Measurements from ENCODE around the gene CDC20.

Gene CDC20

DNA sequence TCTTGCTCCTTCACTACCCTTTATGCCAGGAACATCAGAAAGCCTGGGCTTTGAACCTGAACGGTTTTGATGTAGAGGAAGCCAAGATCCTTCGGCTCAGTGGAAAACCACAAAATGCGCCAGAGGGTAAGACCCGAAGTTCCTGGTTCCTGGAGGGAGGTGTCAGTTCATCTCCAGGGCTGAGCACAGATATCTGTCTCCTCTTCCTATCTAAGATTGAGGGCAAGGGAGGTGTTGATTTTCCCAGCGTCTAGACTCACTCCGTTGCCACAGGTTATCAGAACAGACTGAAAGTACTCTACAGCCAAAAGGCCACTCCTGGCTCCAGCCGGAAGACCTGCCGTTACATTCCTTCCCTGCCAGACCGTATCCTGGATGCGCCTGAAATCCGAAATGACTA, 915 bp downstream of the CDC20 start:
- no peak overlapping the region for H2AFZ ChIP-seq (ENCODE audit: low read depth, low read length)
- peaks cover 27% of the 10 kb centered on the region for H3K36me3 ChIP-seq (replicated peaks; ENCODE audit: low read depth, low read length)
- peaks cover 33% of the 10 kb centered on the region for H3K79me2 ChIP-seq (ENCODE audit: low read length)
- no peaks in the 10 kb centered on the region for H4K20me1 ChIP-seq (ENCODE audit: insufficient read depth, low read length)
- peak overlapping the region; percentile 87 for H3K9ac ChIP-seq (ENCODE audit: low read length)
- H3K27ac ChIP-seq (ENCODE audit: low read length) = peak overlapping the region; percentile 64; the same call in 1 of the 2 replicates
- no peak for TF ChIP-seq EZH2phosphoT487 (IDR thresholded peaks at IDR 0.05; ENCODE audit: low read depth)
- TF ChIP-seq, protein P1, sequence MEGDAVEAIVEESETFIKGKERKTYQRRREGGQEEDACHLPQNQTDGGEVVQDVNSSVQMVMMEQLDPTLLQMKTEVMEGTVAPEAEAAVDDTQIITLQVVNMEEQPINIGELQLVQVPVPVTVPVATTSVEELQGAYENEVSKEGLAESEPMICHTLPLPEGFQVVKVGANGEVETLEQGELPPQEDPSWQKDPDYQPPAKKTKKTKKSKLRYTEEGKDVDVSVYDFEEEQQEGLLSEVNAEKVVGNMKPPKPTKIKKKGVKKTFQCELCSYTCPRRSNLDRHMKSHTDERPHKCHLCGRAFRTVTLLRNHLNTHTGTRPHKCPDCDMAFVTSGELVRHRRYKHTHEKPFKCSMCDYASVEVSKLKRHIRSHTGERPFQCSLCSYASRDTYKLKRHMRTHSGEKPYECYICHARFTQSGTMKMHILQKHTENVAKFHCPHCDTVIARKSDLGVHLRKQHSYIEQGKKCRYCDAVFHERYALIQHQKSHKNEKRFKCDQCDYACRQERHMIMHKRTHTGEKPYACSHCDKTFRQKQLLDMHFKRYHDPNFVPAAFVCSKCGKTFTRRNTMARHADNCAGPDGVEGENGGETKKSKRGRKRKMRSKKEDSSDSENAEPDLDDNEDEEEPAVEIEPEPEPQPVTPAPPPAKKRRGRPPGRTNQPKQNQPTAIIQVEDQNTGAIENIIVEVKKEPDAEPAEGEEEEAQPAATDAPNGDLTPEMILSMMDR (IDR thresholded peaks at IDR 0.05; ENCODE audit: low read depth, low read length) = no peak
- peak overlapping the region; percentile 86 for H3K4me2 ChIP-seq (ENCODE audit: low read length)
- H3K4me3 ChIP-seq (ENCODE audit: low read length) = peak overlapping the region; percentile 89
- no peaks in the 10 kb centered on the region for H3K9me3 ChIP-seq (ENCODE audit: insufficient read depth, low read length)
- H3K4me1 ChIP-seq (ENCODE audit: low read length) = peaks cover 16% of the 10 kb centered on the region
- no peaks in the 10 kb centered on the region for H3K27me3 ChIP-seq (ENCODE audit: low read depth, low read length)

DNA sequence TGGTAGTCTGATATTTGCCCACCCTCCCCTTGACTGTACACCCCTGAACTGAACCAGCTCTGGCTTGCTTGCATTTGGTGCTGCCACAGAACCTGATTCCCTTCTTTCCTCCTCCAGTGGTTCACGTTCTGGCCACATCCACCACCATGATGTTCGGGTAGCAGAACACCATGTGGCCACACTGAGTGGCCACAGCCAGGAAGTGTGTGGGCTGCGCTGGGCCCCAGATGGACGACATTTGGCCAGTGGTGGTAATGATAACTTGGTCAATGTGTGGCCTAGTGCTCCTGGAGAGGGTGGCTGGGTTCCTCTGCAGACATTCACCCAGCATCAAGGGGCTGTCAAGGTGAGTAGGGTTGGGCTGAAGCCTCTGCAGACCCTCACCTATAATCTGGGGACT, 1.8 kb downstream of the CDC20 start:
- no peak for TF ChIP-seq EZH2phosphoT487 (IDR thresholded peaks at IDR 0.05; ENCODE audit: low read depth)
- TF ChIP-seq, protein P1 (IDR thresholded peaks at IDR 0.05; ENCODE audit: low read depth, low read length) = no peak
- H3K27me3 ChIP-seq (ENCODE audit: low read depth, low read length) = no peaks in the 10 kb centered on the region
- no peak overlapping the region for H3K4me3 ChIP-seq (ENCODE audit: low read length)
- H3K79me2 ChIP-seq (ENCODE audit: low read length) = peaks cover 39% of the 10 kb centered on the region
- H3K9ac ChIP-seq (ENCODE audit: low read length) = no peak overlapping the region
- peaks cover 36% of the 10 kb centered on the region for H3K36me3 ChIP-seq (replicated peaks; ENCODE audit: low read depth, low read length)
- H4K20me1 ChIP-seq (ENCODE audit: insufficient read depth, low read length) = no peaks in the 10 kb centered on the region
- H3K9me3 ChIP-seq (ENCODE audit: insufficient read depth, low read length) = no peaks in the 10 kb centered on the region
- H3K4me1 ChIP-seq (ENCODE audit: low read length) = peaks cover 16% of the 10 kb centered on the region
- H3K4me2 ChIP-seq (ENCODE audit: low read length) = peak overlapping the region; percentile 86
- no peak overlapping the region for H2AFZ ChIP-seq (ENCODE audit: low read depth, low read length)
- no peak overlapping the region for H3K27ac ChIP-seq (ENCODE audit: low read length)

DNA sequence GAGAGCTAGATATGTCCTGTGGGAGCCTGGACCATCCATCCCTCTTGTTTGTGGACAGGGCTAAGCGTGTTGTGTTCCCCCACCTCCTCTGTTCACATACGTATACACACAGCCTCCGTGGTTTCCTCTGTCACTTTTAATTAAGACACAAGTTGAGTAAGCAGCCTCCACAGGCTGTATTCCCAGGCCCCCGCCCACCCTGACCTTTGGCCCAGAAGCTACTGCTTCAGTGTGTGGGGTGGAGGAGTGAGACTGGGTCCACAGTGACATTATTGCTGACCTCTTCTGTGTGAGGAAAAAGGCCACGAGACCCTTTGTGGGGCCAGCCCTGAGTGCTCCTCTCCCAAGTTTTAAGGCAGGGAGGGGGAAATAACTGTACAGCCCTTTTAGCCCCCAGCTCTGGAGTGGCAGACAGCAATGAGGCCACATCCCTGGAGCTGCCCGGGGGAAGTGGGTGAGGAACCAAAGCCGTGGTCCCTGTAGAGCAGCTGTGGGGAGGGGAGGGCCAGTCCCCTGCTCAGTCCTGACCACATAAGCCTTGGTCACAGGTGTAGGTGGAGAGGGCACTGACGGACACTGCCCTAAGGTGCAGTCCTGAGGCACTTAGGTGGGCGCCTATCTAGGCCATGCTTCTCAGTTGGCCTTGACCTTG, 4.6 kb downstream of the CDC20 start:
- no peak overlapping the region for H3K4me2 ChIP-seq (ENCODE audit: low read length)
- H3K27ac ChIP-seq (ENCODE audit: low read length) = no peak overlapping the region
- peaks cover 60% of the 10 kb centered on the region for H3K79me2 ChIP-seq (ENCODE audit: low read length)
- H4K20me1 ChIP-seq (ENCODE audit: insufficient read depth, low read length) = no peaks in the 10 kb centered on the region
- H3K9ac ChIP-seq (ENCODE audit: low read length) = no peak overlapping the region
- H2AFZ ChIP-seq (ENCODE audit: low read depth, low read length) = no peak overlapping the region
- peaks cover 36% of the 10 kb centered on the region for H3K36me3 ChIP-seq (replicated peaks; ENCODE audit: low read depth, low read length)
- peaks cover 17% of the 10 kb centered on the region for H3K4me1 ChIP-seq (ENCODE audit: low read length)
- no peaks in the 10 kb centered on the region for H3K9me3 ChIP-seq (ENCODE audit: insufficient read depth, low read length)
- TF ChIP-seq, protein P1 (IDR thresholded peaks at IDR 0.05; ENCODE audit: low read depth, low read length) = no peak
- TF ChIP-seq EZH2phosphoT487 (IDR thresholded peaks at IDR 0.05; ENCODE audit: low read depth) = no peak
- H3K27me3 ChIP-seq (ENCODE audit: low read depth, low read length) = no peaks in the 10 kb centered on the region
- no peak overlapping the region for H3K4me3 ChIP-seq (ENCODE audit: low read length)

DNA sequence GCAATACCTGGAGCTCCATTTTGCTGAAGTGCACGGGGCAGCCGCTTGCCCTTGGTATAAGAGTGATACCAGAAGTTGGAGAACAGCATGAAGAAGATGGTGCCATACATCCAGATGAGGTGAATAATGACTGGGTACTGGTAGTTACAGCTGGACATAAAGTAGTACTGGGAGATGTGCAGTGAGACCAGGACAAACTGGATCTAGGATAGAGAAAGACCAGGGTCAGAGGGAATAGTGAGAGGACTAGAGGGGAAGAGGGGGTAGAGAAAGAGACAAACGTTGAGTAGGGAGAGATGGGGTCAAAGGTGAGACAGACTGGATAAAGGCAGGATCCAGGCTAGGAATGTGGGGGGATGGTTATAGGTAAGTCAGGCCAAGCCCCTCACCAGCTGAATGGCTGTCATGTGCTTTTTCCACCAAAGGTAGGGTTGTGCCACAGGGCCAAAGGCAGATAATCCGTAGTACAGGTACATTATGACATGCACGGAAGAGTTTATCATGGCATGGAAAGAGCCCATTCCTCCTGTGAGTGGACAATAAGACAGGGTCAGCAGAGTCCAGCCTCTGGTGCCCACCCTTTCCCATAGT, 5.2 kb downstream of the CDC20 start:
- no peaks in the 10 kb centered on the region for H3K9me3 ChIP-seq (ENCODE audit: insufficient read depth, low read length)
- no peak overlapping the region for H3K4me3 ChIP-seq (ENCODE audit: low read length)
- H3K36me3 ChIP-seq (replicated peaks; ENCODE audit: low read depth, low read length) = peaks cover 36% of the 10 kb centered on the region
- no peak for TF ChIP-seq EZH2phosphoT487 (IDR thresholded peaks at IDR 0.05; ENCODE audit: low read depth)
- TF ChIP-seq, protein P1 (IDR thresholded peaks at IDR 0.05; ENCODE audit: low read depth, low read length) = no peak
- no peak overlapping the region for H3K4me2 ChIP-seq (ENCODE audit: low read length)
- no peaks in the 10 kb centered on the region for H4K20me1 ChIP-seq (ENCODE audit: insufficient read depth, low read length)
- H3K9ac ChIP-seq (ENCODE audit: low read length) = no peak overlapping the region
- H3K4me1 ChIP-seq (ENCODE audit: low read length) = peaks cover 22% of the 10 kb centered on the region
- H2AFZ ChIP-seq (ENCODE audit: low read depth, low read length) = no peak overlapping the region
- peaks cover 64% of the 10 kb centered on the region for H3K79me2 ChIP-seq (ENCODE audit: low read length)
- H3K27me3 ChIP-seq (ENCODE audit: low read depth, low read length) = no peaks in the 10 kb centered on the region
- no peak overlapping the region for H3K27ac ChIP-seq (ENCODE audit: low read length)

Data from OCI-LY3 (cell line).